Subcutaneous adipose tissue (tissue), 4 donors: ENCODE measurements around the gene LRMDA. TPM values are rescaled to one million over a fixed set of nuclear protein-coding genes. Genes with fewer than 3 reads are reported as not detected.

Source experiments
- total RNA-seq, 4 donors: library from RNA; depleted of rRNA; stranded (reverse); fragments of >200 nt; gene quantifications; one replicate each; pipeline ENCODE4 v1.1.0, GENCODE V29; 2016
- TF ChIP-seq, protein P1 (sequence below): fragments of 450-650 bp; IDR thresholded peaks from one replicate; pipeline ENCODE4 v1.5.1; 2016; ENCODE audit warnings: low read depth, mild to moderate bottlenecking, control low read depth, antibody characterized with exemption, moderate library complexity

The LRMDA gene
- total RNA-seq, 4 donors from 2014 or later = 17.4 to 92.1 (median 22.8) TPM

DNA sequence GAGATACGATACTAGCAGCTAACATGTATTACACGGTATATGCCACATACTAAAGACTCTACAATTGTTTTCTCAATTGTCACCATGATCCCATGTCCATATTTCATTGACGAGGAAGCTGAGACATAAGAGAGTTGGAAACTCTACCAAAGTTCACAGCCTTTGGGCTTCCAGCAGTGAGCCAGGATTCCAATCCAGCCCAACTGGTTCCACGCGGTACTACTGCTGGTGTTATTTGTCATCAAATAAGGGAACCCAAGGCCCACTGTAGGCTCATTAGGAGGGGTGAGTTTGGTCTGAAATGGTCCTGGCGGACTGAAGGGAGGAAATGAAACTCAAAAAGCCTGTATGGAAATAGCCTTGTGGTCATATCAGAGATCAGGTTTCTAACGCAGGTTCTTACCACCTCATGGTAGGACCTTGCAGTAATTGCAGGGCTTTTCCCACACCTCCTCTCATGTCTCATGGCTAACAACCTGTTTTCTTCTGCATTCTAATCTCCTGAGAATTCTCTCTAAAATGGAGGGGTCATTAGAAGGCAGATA, 814.6 kb downstream of the LRMDA start:
- TF ChIP-seq, protein P1, sequence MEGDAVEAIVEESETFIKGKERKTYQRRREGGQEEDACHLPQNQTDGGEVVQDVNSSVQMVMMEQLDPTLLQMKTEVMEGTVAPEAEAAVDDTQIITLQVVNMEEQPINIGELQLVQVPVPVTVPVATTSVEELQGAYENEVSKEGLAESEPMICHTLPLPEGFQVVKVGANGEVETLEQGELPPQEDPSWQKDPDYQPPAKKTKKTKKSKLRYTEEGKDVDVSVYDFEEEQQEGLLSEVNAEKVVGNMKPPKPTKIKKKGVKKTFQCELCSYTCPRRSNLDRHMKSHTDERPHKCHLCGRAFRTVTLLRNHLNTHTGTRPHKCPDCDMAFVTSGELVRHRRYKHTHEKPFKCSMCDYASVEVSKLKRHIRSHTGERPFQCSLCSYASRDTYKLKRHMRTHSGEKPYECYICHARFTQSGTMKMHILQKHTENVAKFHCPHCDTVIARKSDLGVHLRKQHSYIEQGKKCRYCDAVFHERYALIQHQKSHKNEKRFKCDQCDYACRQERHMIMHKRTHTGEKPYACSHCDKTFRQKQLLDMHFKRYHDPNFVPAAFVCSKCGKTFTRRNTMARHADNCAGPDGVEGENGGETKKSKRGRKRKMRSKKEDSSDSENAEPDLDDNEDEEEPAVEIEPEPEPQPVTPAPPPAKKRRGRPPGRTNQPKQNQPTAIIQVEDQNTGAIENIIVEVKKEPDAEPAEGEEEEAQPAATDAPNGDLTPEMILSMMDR = no peak

DNA sequence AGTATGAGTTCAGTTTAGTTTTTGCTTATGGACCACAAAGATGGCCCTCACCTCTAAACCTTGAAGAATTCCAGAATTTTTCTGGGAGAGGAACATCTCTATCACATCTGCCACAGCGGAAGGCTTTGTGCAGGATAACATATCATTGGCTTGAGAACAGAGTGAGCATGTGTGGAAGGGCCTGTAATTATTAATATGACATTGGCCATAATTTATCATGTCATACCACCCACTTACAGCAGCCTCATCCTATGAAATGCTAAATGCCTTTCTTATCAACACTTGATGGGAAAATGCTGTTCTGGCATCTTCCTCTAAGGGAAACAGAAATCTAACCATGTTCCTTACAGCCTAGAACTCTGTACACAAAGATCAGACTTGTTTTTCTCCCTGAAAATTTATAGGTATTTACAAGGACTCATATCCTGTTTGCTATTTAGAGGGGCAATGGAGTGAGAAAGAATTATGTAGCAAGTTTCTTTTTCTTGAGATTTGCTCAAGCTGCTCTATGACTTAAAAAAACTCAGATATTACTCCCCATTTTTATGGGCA, 817.3 kb downstream of the LRMDA start:
- TF ChIP-seq, protein P1 = no peak

DNA sequence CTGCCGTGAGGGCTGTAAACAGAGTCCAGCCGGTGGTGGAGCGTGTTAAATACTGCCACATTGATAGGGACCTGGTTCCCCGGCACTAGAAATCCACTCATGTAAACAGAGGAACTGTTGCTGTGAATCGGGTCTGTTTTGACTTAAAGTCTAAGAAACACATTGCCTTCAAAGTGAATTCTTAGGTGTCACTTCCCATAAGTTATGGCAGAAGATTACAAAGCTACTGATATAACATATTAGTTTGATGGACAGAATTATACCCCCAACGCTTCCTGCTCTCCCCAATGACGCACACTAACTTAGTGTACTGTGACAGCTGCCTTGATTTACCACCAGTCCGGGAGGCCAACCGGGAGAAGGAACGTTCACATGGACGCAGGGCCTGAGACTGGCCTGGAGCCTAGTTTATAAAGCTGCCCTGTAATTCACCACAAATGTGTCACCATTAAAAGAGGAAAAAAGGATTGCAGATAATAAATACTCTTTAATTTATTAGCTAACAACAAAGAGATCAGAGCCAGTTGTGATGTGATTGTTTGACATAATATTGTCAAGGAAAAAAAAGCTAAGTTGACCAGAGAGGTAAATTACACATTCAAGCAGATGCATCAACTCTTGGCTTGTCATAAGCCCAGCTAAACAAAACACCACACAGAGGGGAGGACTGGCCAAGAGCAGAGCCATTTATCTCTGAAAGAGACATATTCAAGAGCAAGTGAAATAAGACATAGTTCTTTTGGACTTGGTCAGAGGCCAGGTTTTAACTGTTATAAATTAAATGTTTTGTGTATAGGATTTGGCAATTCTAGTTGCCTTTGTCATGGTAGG, 820.6 kb downstream of the LRMDA start:
- TF ChIP-seq, protein P1 = no peak

DNA sequence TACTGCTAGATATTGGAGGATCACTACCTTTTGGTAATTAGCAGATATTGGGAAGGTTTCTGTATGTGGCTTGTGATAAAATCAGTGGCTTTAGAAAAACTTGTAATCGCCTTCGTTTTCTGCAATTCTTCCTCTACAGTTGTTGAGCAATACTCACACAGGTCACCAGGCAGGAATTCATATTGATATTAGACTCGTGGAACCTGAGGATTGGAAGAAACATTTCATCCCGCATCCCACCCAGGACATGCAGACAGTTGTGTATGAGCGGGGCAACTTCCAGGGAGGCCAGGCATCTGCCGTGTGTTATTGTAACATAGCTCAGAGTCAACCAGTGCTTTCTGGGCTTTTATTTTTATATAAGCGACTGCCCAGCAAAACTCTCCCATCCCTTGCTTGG, 821.3 kb downstream of the LRMDA start:
- TF ChIP-seq, protein P1 = no peak

DNA sequence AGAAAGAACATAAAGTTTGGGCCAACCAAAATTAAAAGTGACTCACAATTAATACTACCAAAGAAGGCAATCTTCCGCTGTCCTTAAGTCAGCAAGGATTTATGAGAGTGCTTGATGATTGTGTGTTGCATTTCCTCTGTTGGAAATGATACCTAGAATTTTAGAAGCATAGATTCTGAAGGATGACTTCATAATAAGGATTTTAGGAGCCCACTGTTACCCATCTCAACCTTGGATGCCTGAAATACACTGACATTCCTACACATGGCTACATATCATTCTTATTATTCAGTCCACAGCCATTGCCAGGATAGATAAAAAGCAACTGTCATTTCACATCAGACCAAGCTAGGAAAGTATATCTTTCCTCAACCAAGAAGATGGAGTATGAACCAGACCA, 823.8 kb downstream of the LRMDA start:
- TF ChIP-seq, protein P1 = no peak

DNA sequence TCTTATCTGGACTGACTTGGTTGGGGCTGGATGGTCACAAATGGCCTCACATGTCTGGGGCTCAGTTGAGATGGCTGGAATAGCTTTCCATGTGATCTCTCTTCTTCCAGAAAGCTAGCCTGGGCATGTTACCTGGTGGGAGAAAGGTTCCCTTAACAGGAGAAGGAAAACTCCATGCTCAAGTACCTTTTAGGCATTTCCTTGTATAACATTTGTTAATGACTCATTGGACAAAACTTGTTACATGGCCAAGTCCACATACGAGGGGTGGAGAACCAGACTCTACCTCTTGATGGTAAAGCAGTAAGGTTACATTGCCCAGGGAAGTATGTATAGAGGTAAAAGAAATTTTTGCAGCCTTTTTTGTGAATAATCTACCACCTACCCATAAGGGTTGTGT, 826.4 kb downstream of the LRMDA start:
- TF ChIP-seq, protein P1 = no peak

DNA sequence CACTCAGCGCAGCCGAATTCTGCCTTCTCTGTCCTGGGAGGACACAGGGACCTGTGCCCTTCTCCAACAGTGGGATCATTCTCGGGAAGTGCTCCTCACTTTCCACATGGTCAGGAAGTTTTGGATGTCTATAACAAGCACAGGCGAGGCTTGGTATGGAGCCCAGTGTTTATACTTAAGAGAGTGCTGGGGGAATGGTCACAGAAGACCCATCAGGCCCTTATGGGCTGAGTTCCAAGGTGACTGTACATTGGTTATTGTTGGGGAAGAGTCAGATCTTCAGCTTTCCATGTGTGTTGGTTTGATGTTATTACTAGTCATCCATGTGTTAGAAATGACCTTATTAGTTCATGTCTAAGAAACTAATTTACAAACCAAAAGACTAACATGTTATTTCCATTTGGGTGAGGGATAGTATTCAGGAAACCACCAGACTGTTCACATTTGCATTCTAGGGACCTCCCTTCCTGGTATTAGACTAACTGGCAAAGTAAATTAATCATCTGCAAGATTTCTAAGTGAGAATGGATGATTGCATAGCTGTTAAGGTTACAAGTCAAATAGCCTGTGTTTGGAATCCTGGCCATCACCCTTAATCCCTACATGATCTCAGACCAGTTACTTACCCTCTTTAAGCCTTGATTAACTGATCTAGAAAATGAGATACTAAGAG, 834.2 kb downstream of the LRMDA start:
- TF ChIP-seq, protein P1 = no peak
